H9 (cell line): ENCODE measurements around the gene MRTFA. TPM values are rescaled to one million over a fixed set of nuclear protein-coding genes. Genes with fewer than 3 reads are reported as not detected.

Source experiments
- DNase-seq: peaks from one replicate; pipeline ENCODE4 v3.0.0-alpha.2; 2017
- H2AFZ ChIP-seq: one replicate; pipeline ENCODE4 v1.6.1; 2013; ENCODE audit warnings: mild to moderate bottlenecking, low read length, control low read depth, moderate library complexity
- H2AK5ac ChIP-seq: 2 replicates; pipeline ENCODE4 v1.6.1; 2013; ENCODE audit warnings: low read length, control low read depth, mixed read lengths; ENCODE audit not compliant: insufficient read length
- H2BK120ac ChIP-seq: one replicate; pipeline ENCODE4 v1.6.1; 2013; ENCODE audit warnings: low read depth, mild to moderate bottlenecking, low read length, control low read depth, inconsistent platforms; ENCODE audit not compliant: poor library complexity, severe bottlenecking
- H2BK12ac ChIP-seq: 2 replicates; pipeline ENCODE4 v1.6.1; 2013; ENCODE audit warnings: low read length, control low read depth, mixed read lengths, low read depth; ENCODE audit not compliant: insufficient read length
- H2BK15ac ChIP-seq: 2 replicates; pipeline ENCODE4 v1.6.1; 2013; ENCODE audit warnings: low read depth, low read length, control low read depth
- H2BK20ac ChIP-seq: one replicate; pipeline ENCODE4 v1.6.1; 2013; ENCODE audit warnings: low read depth, mild to moderate bottlenecking, low read length, control low read depth, inconsistent platforms; ENCODE audit not compliant: poor library complexity, severe bottlenecking
- H2BK5ac ChIP-seq: 2 replicates; pipeline ENCODE4 v1.6.1; 2013; ENCODE audit warnings: low read length, control low read depth, mixed read lengths; ENCODE audit not compliant: insufficient read length
- H3K14ac ChIP-seq: 2 replicates; pipeline ENCODE4 v1.6.1; 2013; ENCODE audit warnings: low read length, control low read depth; ENCODE audit not compliant: insufficient read depth
- H3K18ac ChIP-seq: 2 replicates; pipeline ENCODE4 v1.6.1; 2013; ENCODE audit warnings: low read depth, mild to moderate bottlenecking, mixed read lengths, low read length, control low read depth; ENCODE audit not compliant: insufficient read length
- H3K23ac ChIP-seq: 2 replicates; pipeline ENCODE4 v1.6.1; 2013; ENCODE audit warnings: low read length, control low read depth, mixed read lengths, low read depth; ENCODE audit not compliant: insufficient read length
- H3K23me2 ChIP-seq: 2 replicates; pipeline ENCODE4 v1.6.1; 2013; ENCODE audit warnings: low read depth, mild to moderate bottlenecking, mixed read lengths, low read length, control low read depth; ENCODE audit not compliant: insufficient read length, poor library complexity, severe bottlenecking
- H3K27ac ChIP-seq: 2 replicates; pipeline ENCODE4 v1.5.1; 2013; ENCODE audit warnings: low read length, control low read depth, mixed read lengths, low read depth; ENCODE audit not compliant: insufficient read length
- H3K27me3 ChIP-seq: 2 replicates; pipeline ENCODE4 v1.6.1; 2013; ENCODE audit warnings: low read length, control low read depth, inconsistent platforms; ENCODE audit not compliant: insufficient read depth
- H3K4ac ChIP-seq: 2 replicates; pipeline ENCODE4 v1.6.1; 2013; ENCODE audit warnings: low read depth, mild to moderate bottlenecking, control low read depth, inconsistent platforms, low read length, moderate library complexity
- H3K4me1 ChIP-seq: 2 replicates; pipeline ENCODE4 v1.6.1; 2013; ENCODE audit warnings: low read length, control low read depth, inconsistent platforms; ENCODE audit not compliant: insufficient read depth
- H3K4me2 ChIP-seq: 2 replicates; pipeline ENCODE4 v1.6.1; 2013; ENCODE audit warnings: low read length, control low read depth, mixed read lengths; ENCODE audit not compliant: insufficient read length, insufficient read depth
- H3K56ac ChIP-seq: 2 replicates; pipeline ENCODE4 v1.6.1; 2013; ENCODE audit warnings: low read depth, mild to moderate bottlenecking, mixed read lengths, low read length, control low read depth; ENCODE audit not compliant: insufficient read length
- H3K79me1 ChIP-seq: 2 replicates; pipeline ENCODE4 v1.6.1; 2013; ENCODE audit warnings: low read depth, mild to moderate bottlenecking, moderate library complexity, low read length, control low read depth, inconsistent platforms; ENCODE audit not compliant: insufficient read depth, poor library complexity, severe bottlenecking
- H3K79me2 ChIP-seq: 2 replicates; pipeline ENCODE4 v1.6.1; 2013; ENCODE audit warnings: low read length, control low read depth, inconsistent platforms; ENCODE audit not compliant: insufficient read depth
- H3K9ac ChIP-seq: 2 replicates; pipeline ENCODE4 v1.6.1; 2013; ENCODE audit warnings: low read length, control low read depth, mixed read lengths; ENCODE audit not compliant: insufficient read length; ENCODE audit errors: extremely low read depth
- H3K9me3 ChIP-seq: one replicate; pipeline ENCODE4 v1.6.1; 2013; ENCODE audit warnings: low read depth, low read length, inconsistent platforms; ENCODE audit not compliant: control insufficient read depth
- H3T11ph ChIP-seq: one replicate; pipeline ENCODE4 v1.6.1; 2013; ENCODE audit warnings: mild to moderate bottlenecking, low read length, control low read depth, inconsistent platforms
- H4K20me1 ChIP-seq: one replicate; pipeline ENCODE4 v1.6.1; 2013; ENCODE audit not compliant: control insufficient read depth, insufficient read length, insufficient read depth
- H4K5ac ChIP-seq: 2 replicates; pipeline ENCODE4 v1.6.1; 2013; ENCODE audit warnings: low read depth, mild to moderate bottlenecking, mixed read lengths, low read length, control low read depth; ENCODE audit not compliant: insufficient read length
- H4K8ac ChIP-seq: replicated peaks from 2 replicates; pipeline ENCODE4 v1.6.1; 2013; ENCODE audit warnings: low read length, control low read depth, mixed read lengths, low read depth; ENCODE audit not compliant: insufficient read length
- H4K91ac ChIP-seq: 2 replicates; pipeline ENCODE4 v1.6.1; 2013; ENCODE audit warnings: low read depth, mild to moderate bottlenecking, moderate library complexity, mixed read lengths, low read length, control low read depth; ENCODE audit not compliant: insufficient read length
- H3K27ac Mint-ChIP-seq, 3 experiments: 2 replicates in 2 of 3; 3 replicates in 1 of 3; pipeline ENCODE4 v1.8.0; 2020 to 2021; ENCODE audit warnings: mixed read lengths in 3 of 3, mild to moderate bottlenecking in 1 of 3, moderate library complexity in 1 of 3
- H3K27me3 Mint-ChIP-seq: 2 replicates; pipeline ENCODE4 v1.8.0; 2021; ENCODE audit warnings: low read depth, mild to moderate bottlenecking, moderate library complexity, mixed read lengths
- H3K36me3 Mint-ChIP-seq, 3 experiments: 2 replicates in 2 of 3; 3 replicates in 1 of 3; pipeline ENCODE4 v1.8.0; 2020 to 2021; ENCODE audit warnings: low read depth in 3 of 3, mixed read lengths in 3 of 3; ENCODE audit not compliant: insufficient read depth in 1 of 3
- H3K4me1 Mint-ChIP-seq, 2 experiments: 2 replicates each; pipeline ENCODE4 v1.8.0; 2020; ENCODE audit warnings: mixed read lengths in 2 of 2
- H3K4me3 Mint-ChIP-seq, 2 experiments: 2 replicates in 1 of 2; 3 replicates in 1 of 2; pipeline ENCODE4 v1.8.0; 2020 to 2021; ENCODE audit warnings: mild to moderate bottlenecking in 2 of 2, mixed read lengths in 2 of 2, moderate library complexity in 1 of 2
- H3K9me3 Mint-ChIP-seq, 2 experiments: 2 replicates in 1 of 2; 3 replicates in 1 of 2; pipeline ENCODE4 v1.8.0; 2020; ENCODE audit warnings: mild to moderate bottlenecking in 2 of 2, mixed read lengths in 2 of 2, moderate library complexity in 1 of 2
- WGBS: extraction: QIAGEN DNeasy Blood & Tissue Kit; methylation state at CpG from one replicate; pipeline ENCODE4 v1.1.7; 2013; ENCODE audit warnings: missing lambda C conversion rate, low lambda C conversion rate, mixed read lengths; ENCODE audit not compliant: insufficient read length; ENCODE audit errors: extremely low coverage; 5-methylcytosine and 5-hydroxymethylcytosine counted together
- total RNA-seq: library from RNA; stranded (reverse); gene quantifications from 2 replicates; pipeline ENCODE4 v1.2.1, GENCODE V29; 2021
- TF ChIP-seq, protein P1 (sequence below): fragments of 200-600 bp; sonication (generic); conservative IDR thresholded peaks from 3 replicates; pipeline ENCODE4 v1.8.0; 2021; ENCODE audit warnings: antibody characterized with exemption, mild to moderate bottlenecking

The MRTFA gene
- total RNA-seq, 1 experiment from 2014 or later, result 38.1 TPM

DNA sequence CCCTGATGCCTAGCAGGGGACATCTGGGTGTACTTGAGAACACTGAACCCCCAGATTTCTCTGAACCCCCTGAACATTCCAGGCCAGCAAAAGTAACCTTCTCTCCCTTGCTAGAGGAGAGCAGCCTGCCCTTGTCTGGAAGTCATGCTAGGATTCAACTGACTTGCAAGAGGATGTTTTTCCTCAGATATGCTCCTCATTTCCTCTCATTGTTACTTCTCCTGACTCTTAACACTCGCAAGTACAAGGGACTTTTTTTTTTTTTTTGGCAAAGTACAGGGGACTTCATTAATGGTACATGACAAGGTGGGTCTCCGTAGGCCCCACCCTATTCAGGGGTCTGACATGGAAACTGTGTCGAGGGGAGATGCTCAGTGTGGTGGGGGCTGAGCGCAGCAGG, 36.5 kb upstream of the MRTFA start:
- Histone ChIP-seq H3K27me3 (no peaks in the 10 kb centered on the region), H2BK12ac (no peak overlapping the region), H2AFZ (no peak overlapping the region), H3K23ac (no peak overlapping the region), H2BK5ac (no peak overlapping the region), H4K20me1 (no peaks in the 10 kb centered on the region), H2BK15ac (no peak overlapping the region), H3K18ac (no peak overlapping the region), H3K56ac (no peak overlapping the region), H3K79me1 (no peaks in the 10 kb centered on the region), H3K14ac (no peak overlapping the region), H3K4me1 (no peaks in the 10 kb centered on the region; the same call in 1 of the 2 replicates), H4K8ac (no peak overlapping the region), H2AK5ac (no peak overlapping the region), H4K5ac (no peak overlapping the region), H3K9me3 (no peaks in the 10 kb centered on the region), H4K91ac (no peak overlapping the region), H2BK20ac (no peak overlapping the region), H3T11ph (no peak overlapping the region), H3K79me2 (no peaks in the 10 kb centered on the region), H3K9ac (no peak overlapping the region), H3K23me2 (no peaks in the 10 kb centered on the region), H3K27ac (no peak overlapping the region), H2BK120ac (no peak overlapping the region), H3K4me2 (no peak overlapping the region), H3K4ac (no peak overlapping the region)
- H3K27ac Mint-ChIP-seq, result no peak overlapping the region
- no peak overlapping the region for H3K4me3 Mint-ChIP-seq
- H3K36me3 Mint-ChIP-seq, result peaks cover 0 to 1% (median 0%) of the 10 kb centered on the region in 3 experiments; a peak in 1 of 7 replicates
- peaks cover 2% of the 10 kb centered on the region for H3K27me3 Mint-ChIP-seq
- no CpG with 5 or more reads among the region's 4 CpGs for WGBS
- H3K9me3 Mint-ChIP-seq, result peaks cover 0 to 2% of the 10 kb centered on the region in 2 experiments; a peak in 2 of 5 replicates
- TF ChIP-seq, protein P1, sequence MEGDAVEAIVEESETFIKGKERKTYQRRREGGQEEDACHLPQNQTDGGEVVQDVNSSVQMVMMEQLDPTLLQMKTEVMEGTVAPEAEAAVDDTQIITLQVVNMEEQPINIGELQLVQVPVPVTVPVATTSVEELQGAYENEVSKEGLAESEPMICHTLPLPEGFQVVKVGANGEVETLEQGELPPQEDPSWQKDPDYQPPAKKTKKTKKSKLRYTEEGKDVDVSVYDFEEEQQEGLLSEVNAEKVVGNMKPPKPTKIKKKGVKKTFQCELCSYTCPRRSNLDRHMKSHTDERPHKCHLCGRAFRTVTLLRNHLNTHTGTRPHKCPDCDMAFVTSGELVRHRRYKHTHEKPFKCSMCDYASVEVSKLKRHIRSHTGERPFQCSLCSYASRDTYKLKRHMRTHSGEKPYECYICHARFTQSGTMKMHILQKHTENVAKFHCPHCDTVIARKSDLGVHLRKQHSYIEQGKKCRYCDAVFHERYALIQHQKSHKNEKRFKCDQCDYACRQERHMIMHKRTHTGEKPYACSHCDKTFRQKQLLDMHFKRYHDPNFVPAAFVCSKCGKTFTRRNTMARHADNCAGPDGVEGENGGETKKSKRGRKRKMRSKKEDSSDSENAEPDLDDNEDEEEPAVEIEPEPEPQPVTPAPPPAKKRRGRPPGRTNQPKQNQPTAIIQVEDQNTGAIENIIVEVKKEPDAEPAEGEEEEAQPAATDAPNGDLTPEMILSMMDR, result no peak
- peaks cover 6 to 7% of the 10 kb centered on the region in 2 experiments for H3K4me1 Mint-ChIP-seq
- no peak for DNase-seq
